GM13977 (cell line): ENCODE data around the gene NR2F1-AS1.
"Not testable (repeated sequence)": the region's sequence is repeated elsewhere in the genome, so short reads cannot be mapped to it uniquely, and the experiment has no call there.

Source experiments
- DNase-seq: peaks from one replicate; pipeline ENCODE4 v3.0.0; 2012; ENCODE audit warnings: low spot score
- CTCF ChIP-seq: IDR thresholded peaks from 2 replicates; pipeline ENCODE4 v1.5.1; 2012; ENCODE audit warnings: mild to moderate bottlenecking, control low read depth; ENCODE audit not compliant: insufficient read depth; ENCODE audit errors: extremely low read depth, missing control alignments
- in situ Hi-C: fragments of 300-500 bp; cut with MboI; formaldehyde crosslinking; loops from one replicate; pipeline ENCODE4 v1.12.0; 2022; ENCODE audit warnings: low sequenced_read_pairs, low pct_unique_long_range_greater_than_20kb, mixed read lengths, inconsistent platforms; ENCODE audit not compliant: unreplicated experiment

The NR2F1-AS1 gene

GRCh38 chr5:93511445-93511844 lies 69.6 kb downstream of the NR2F1-AS1 start:
- in situ Hi-C loops = no loop called here
- no peak for DNase-seq
- TF ChIP-seq CTCF = no peak

GRCh38 chr5:93510626-93511380 lies 70.2 kb downstream of the NR2F1-AS1 start:
- in situ Hi-C loops = no loop called here
- no peak for DNase-seq
- TF ChIP-seq CTCF = no peak

GRCh38 chr5:93505553-93505952 lies 75.5 kb downstream of the NR2F1-AS1 start:
- in situ Hi-C loops, DNase-seq: not testable (repeated sequence)

- no peak for DNase-seq
- no peak for TF ChIP-seq CTCF
- in situ Hi-C loops = no loop called here
These were observed 77.4 kb downstream of the NR2F1-AS1 start for GRCh38 chr5:93503598-93504067.

GRCh38 chr5:93497096-93497495 lies 83.9 kb downstream of the NR2F1-AS1 start:
- no peak for DNase-seq
- in situ Hi-C loops = no loop called here
- TF ChIP-seq CTCF = no peak

- TF ChIP-seq CTCF = no peak
- in situ Hi-C loops = no loop called here
- no peak for DNase-seq
These were observed 101.0 kb downstream of the NR2F1-AS1 start for GRCh38 chr5:93479982-93480509.

- DNase-seq = no peak
- in situ Hi-C loops = no loop called here
- TF ChIP-seq CTCF = no peak
These were observed 103.2 kb downstream of the NR2F1-AS1 start for GRCh38 chr5:93477816-93478215.
